ENCODE data around the gene DOCK1. TPM values are rescaled to one million over a fixed set of nuclear protein-coding genes. Genes with fewer than 3 reads are reported as not detected.

Gene DOCK1
- total RNA-seq, 1 donor from 2014 or later = 57.8 TPM

DNA sequence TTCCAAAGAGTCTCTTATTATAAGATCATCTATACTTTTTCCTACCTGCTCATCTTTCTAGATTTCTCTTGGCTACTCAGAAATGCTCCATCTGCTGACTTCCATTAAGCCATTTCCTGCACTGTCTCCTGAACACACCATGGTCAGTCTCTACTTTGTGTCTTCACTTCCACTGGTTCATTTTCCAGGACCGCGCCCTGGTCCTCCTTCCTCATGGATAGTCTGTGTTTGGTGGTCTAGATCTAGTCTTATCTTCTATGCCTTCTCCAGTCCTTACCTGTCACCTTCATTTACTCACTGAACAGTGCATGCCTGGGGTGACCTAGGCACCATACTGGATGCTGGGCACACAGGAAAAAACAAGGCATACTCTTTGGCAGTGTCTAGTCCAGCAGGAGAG is 279.4 kb downstream of the DOCK1 start:
- TF ChIP-seq, protein P1, sequence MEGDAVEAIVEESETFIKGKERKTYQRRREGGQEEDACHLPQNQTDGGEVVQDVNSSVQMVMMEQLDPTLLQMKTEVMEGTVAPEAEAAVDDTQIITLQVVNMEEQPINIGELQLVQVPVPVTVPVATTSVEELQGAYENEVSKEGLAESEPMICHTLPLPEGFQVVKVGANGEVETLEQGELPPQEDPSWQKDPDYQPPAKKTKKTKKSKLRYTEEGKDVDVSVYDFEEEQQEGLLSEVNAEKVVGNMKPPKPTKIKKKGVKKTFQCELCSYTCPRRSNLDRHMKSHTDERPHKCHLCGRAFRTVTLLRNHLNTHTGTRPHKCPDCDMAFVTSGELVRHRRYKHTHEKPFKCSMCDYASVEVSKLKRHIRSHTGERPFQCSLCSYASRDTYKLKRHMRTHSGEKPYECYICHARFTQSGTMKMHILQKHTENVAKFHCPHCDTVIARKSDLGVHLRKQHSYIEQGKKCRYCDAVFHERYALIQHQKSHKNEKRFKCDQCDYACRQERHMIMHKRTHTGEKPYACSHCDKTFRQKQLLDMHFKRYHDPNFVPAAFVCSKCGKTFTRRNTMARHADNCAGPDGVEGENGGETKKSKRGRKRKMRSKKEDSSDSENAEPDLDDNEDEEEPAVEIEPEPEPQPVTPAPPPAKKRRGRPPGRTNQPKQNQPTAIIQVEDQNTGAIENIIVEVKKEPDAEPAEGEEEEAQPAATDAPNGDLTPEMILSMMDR (IDR thresholded peaks at IDR 0.05) = no peak
- no peak overlapping the region for H3K4me3 Mint-ChIP-seq (ENCODE audit: unreplicated experiment)
- DNase-seq (ENCODE audit: low spot score) = no peak
- H3K4me1 Mint-ChIP-seq (ENCODE audit: low read depth) = no peaks in the 10 kb centered on the region
- no peak overlapping the region for H3K27ac Mint-ChIP-seq (ENCODE audit: unreplicated experiment)
- peaks cover 2% of the 10 kb centered on the region for H3K36me3 Mint-ChIP-seq (ENCODE audit: low read depth)
- H3K9me3 Mint-ChIP-seq (ENCODE audit: low read depth) = peaks cover 2% of the 10 kb centered on the region
- no peaks in the 10 kb centered on the region for H3K27me3 Mint-ChIP-seq (ENCODE audit: low read depth)

DNA sequence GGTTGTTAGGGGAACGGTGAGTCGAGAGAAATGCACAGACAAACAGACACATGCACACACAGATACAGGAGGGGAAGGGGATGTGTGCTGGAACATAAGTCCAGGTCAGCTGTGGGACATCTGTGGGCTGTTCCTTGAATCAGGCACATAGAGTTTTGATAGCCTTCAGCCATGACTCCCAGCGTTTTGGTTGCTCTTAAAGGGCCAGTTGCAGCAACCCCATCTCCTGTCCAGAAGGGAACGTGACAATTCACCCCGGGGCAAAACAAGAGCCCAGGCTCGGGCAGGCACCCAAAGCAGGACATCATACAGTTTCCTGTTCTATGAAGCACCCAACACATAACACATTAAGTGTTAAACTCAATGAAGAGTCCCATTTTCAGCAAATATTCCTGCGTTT is 281.6 kb downstream of the DOCK1 start:
- DNase-seq (ENCODE audit: low spot score) = no peak
- Mint-ChIP-seq H3K27ac (ENCODE audit: unreplicated experiment) (no peak overlapping the region), H3K4me3 (ENCODE audit: unreplicated experiment) (no peak overlapping the region), H3K4me1 (ENCODE audit: low read depth) (no peaks in the 10 kb centered on the region), H3K9me3 (ENCODE audit: low read depth) (peaks cover 2% of the 10 kb centered on the region), H3K36me3 (ENCODE audit: low read depth) (peaks cover 3% of the 10 kb centered on the region), H3K27me3 (ENCODE audit: low read depth) (no peaks in the 10 kb centered on the region)
- TF ChIP-seq, protein P1 (IDR thresholded peaks at IDR 0.05) = no peak

DNA sequence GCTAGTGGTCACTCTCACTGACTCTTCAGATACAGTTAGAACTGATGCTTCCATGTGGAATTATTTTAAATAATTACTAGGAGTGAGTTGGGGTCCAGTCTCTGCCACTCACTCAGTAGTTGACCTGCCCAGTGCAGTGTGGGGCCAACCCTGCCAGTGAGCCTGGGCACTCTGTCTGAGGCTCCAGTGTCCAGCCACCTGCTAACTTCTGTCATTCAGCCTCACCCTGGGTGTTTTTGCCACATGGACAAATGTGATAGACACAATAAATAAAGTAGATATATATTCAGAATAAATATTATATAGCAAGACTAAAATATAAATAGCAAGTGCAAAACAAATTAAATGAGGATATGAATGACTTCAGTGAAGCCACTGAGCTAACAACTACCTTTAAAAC is 284.0 kb downstream of the DOCK1 start:
- no peak for DNase-seq (ENCODE audit: low spot score)
- TF ChIP-seq, protein P1 (IDR thresholded peaks at IDR 0.05) = no peak
- no peaks in the 10 kb centered on the region for H3K4me1 Mint-ChIP-seq (ENCODE audit: low read depth)
- peaks cover 1% of the 10 kb centered on the region for H3K36me3 Mint-ChIP-seq (ENCODE audit: low read depth)
- no peaks in the 10 kb centered on the region for H3K27me3 Mint-ChIP-seq (ENCODE audit: low read depth)
- H3K4me3 Mint-ChIP-seq (ENCODE audit: unreplicated experiment) = no peak overlapping the region
- H3K27ac Mint-ChIP-seq (ENCODE audit: unreplicated experiment) = no peak overlapping the region
- H3K9me3 Mint-ChIP-seq (ENCODE audit: low read depth) = peaks cover 2% of the 10 kb centered on the region

DNA sequence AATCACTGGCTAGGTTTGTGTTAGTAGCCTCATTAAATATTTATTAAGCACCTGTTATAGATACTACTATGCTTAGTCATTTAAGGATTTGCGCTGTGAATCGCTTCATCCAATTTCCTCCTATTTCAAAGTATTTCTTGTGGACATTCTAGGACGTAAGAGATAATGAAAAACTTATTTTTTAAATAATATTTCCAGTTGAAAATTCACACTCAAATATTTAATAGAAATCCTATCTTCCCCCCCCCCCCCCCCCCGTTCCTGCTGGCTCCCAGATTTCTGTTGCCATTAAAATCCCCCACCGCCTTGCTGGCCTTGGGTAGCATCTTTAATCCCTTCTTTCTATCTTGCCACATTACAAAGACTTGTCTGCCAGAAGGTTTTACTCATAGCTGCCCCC is 285.2 kb downstream of the DOCK1 start:
- Mint-ChIP-seq H3K36me3 (ENCODE audit: low read depth) (peaks cover 1% of the 10 kb centered on the region), H3K9me3 (ENCODE audit: low read depth) (peaks cover 2% of the 10 kb centered on the region), H3K27ac (ENCODE audit: unreplicated experiment) (no peak overlapping the region), H3K4me3 (ENCODE audit: unreplicated experiment) (no peak overlapping the region), H3K4me1 (ENCODE audit: low read depth) (no peaks in the 10 kb centered on the region), H3K27me3 (ENCODE audit: low read depth) (no peaks in the 10 kb centered on the region)
- TF ChIP-seq, protein P1 (IDR thresholded peaks at IDR 0.05) = no peak
- DNase-seq (ENCODE audit: low spot score) = no peak

DNA sequence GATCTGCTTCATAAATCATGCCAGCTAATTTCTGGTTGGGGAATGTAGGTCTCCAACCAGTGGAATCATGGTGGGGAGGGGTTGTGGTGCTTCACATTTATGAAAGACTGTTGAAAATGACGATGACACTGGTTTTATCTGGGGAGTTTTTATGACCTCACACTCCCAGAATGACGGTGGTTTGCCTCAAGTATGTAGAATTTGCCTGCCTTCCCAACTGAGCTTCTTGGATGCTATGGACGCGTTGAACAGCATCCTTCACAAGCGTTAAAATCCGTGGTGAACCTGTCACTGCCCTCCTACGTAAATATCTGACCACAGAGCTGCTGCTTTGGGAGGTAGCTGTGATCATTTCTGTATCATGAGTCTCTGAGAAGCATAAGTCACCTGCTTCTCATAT is 287.9 kb downstream of the DOCK1 start:
- H3K4me3 Mint-ChIP-seq (ENCODE audit: unreplicated experiment) = no peak overlapping the region
- no peak overlapping the region for H3K27ac Mint-ChIP-seq (ENCODE audit: unreplicated experiment)
- DNase-seq (ENCODE audit: low spot score) = no peak
- TF ChIP-seq, protein P1 (IDR thresholded peaks at IDR 0.05) = no peak
- H3K9me3 Mint-ChIP-seq (ENCODE audit: low read depth) = no peaks in the 10 kb centered on the region
- H3K27me3 Mint-ChIP-seq (ENCODE audit: low read depth) = no peaks in the 10 kb centered on the region
- peaks cover 6% of the 10 kb centered on the region for H3K4me1 Mint-ChIP-seq (ENCODE audit: low read depth)
- H3K36me3 Mint-ChIP-seq (ENCODE audit: low read depth) = peaks cover 1% of the 10 kb centered on the region
